ENCODE data around the gene SPTA1.

The SPTA1 gene

GRCh38 chr1:158570480-158570879 is 116.0 kb downstream of the SPTA1 start, which contains the start of gene OR6P1:
OR6P1 (minus strand) TSS chr1:158570580; CDS start chr1:158563604, 6,976 bp downstream.
- no peak for DNase-seq (ENCODE audit: low read depth)

GRCh38 chr1:158564608-158565007 is 121.9 kb downstream of the SPTA1 start:
- DNase-seq (ENCODE audit: low read depth): no peak

- DNase-seq (ENCODE audit: low read depth): no peak
These were observed 122.7 kb downstream of the SPTA1 start for GRCh38 chr1:158563853-158564252.
